Measurements from ENCODE around the gene QPRT.
"Not testable (repeated sequence)": the region's sequence is repeated elsewhere in the genome, so short reads cannot be mapped to it uniquely, and the experiment has no call there.

- TF ChIP-seq POLR2AphosphoS5 (IDR thresholded peaks at IDR 0.05; ENCODE audit: insufficient read depth in 1 of 2, low read depth in 1 of 2); CTCF (IDR thresholded peaks at IDR 0.05): not testable (repeated sequence)
These were observed 53.0 kb downstream of the QPRT start for GRCh38 chr16:29731768-29732601.
